B cell (primary cell): ENCODE measurements around the gene PIK3R4. TPM values are rescaled to one million over a fixed set of nuclear protein-coding genes. Genes with fewer than 3 reads are reported as not detected.

ENCODE experiments used
- ATAC-seq: fragments of 200-7000 bp; cut with Tn5 transposase; one replicate; pipeline ENCODE4 v1.10.0; 2021; ENCODE audit warnings: low read depth, mild to moderate bottlenecking, moderate number of reproducible peaks, moderate library complexity
- CTCF ChIA-PET: fragments of 350-600 bp; sonication (Branson Sonifier 250); formaldehyde crosslinking; loops from one replicate; lab custom pipeline; 2021; ENCODE audit warnings: antibody characterized with exemption, inconsistent platforms; lab: Charles Lee
- POLR2A ChIA-PET: fragments of 350-600 bp; sonication (Branson Sonifier 250); formaldehyde crosslinking; loops from one replicate; lab custom pipeline; 2021; ENCODE audit warnings: antibody characterized with exemption; lab: Charles Lee
- DNase-seq: peaks from one replicate; pipeline ENCODE4 v3.0.0; 2013
- H2AFZ ChIP-seq: 2 replicates; pipeline ENCODE4 v1.6.1; 2012; ENCODE audit warnings: mild to moderate bottlenecking, low read depth, low read length; ENCODE audit not compliant: insufficient read depth, poor library complexity, severe bottlenecking
- H3K27ac ChIP-seq, 2 donors: 1 replicate in 1 of 2; 2 replicates in 1 of 2; pipeline ENCODE4 v1.5.1; 2012 to 2013; ENCODE audit warnings: low read length in 2 of 2, mild to moderate bottlenecking in 2 of 2, moderate library complexity in 1 of 2
- H3K27me3 ChIP-seq, 4 experiments: fragments of 200-600 bp in 1 of 4; sonication (generic) in 1 of 4; replicated peaks in 1 of 4; 1 replicate in 2 of 4; 2 replicates in 2 of 4; pipeline versions ENCODE4 v1.6.1 to v1.7.0; 2013 to 2016; ENCODE audit warnings: low read length in 3 of 4, mild to moderate bottlenecking in 2 of 4, mixed read lengths in 1 of 4, moderate library complexity in 1 of 4; ENCODE audit not compliant: insufficient read depth in 4 of 4, control insufficient read depth in 3 of 4; ENCODE audit errors: control extremely low read depth in 1 of 4
- H3K36me3 ChIP-seq, 2 experiments: replicated peaks in 1 of 2; 1 replicate in 1 of 2; 2 replicates in 1 of 2; pipeline versions ENCODE4 v1.6.1 to v1.7.1; 2013; ENCODE audit warnings: low read length in 1 of 2; ENCODE audit not compliant: insufficient read depth in 2 of 2, control insufficient read depth in 1 of 2; ENCODE audit errors: control extremely low read depth in 1 of 2, extremely low read depth in 1 of 2
- H3K4me1 ChIP-seq, 2 donors: fragments of 200-600 bp in 1 of 2; sonication (generic) in 1 of 2; 1 replicate in 1 of 2; 2 replicates in 1 of 2; pipeline versions ENCODE4 v1.5.1 to v1.6.1; 2013 to 2017; ENCODE audit warnings: low read length in 2 of 2; ENCODE audit not compliant: control insufficient read depth in 2 of 2, insufficient read depth in 2 of 2
- H3K4me2 ChIP-seq: replicated peaks from 2 replicates; pipeline ENCODE3; 2012; ENCODE audit warnings: mild to moderate bottlenecking, low read depth, low read length; ENCODE audit not compliant: poor library complexity, severe bottlenecking
- H3K4me3 ChIP-seq, 5 experiments: fragments of 200-600 bp in 1 of 5; sonication (generic) in 1 of 5; 1 replicate in 3 of 5; 2 replicates in 2 of 5; pipeline versions ENCODE4 v1.5.1 to v1.7.0; 2011 to 2016; ENCODE audit warnings: low read length in 4 of 5, mild to moderate bottlenecking in 4 of 5, low read depth in 2 of 5, control low read depth in 1 of 5, moderate library complexity in 1 of 5; ENCODE audit not compliant: insufficient read depth in 1 of 5; ENCODE audit errors: control extremely low read depth in 1 of 5, extremely low read depth in 1 of 5
- H3K79me2 ChIP-seq: fragments of 200-600 bp; sonication (generic); one replicate; pipeline ENCODE4 v1.6.0; 2016; ENCODE audit warnings: low read length; ENCODE audit not compliant: control insufficient read depth, insufficient read depth
- H3K9ac ChIP-seq: fragments of 200-600 bp; sonication (generic); 2 replicates; pipeline ENCODE4 v1.6.1; 2017; ENCODE audit warnings: mild to moderate bottlenecking, low read length, moderate library complexity
- H3K9me3 ChIP-seq, 3 donors: one replicate each; pipeline versions ENCODE4 v1.6.1 to v1.7.1; 2013; ENCODE audit warnings: low read length in 2 of 3; ENCODE audit not compliant: control insufficient read depth in 2 of 3, insufficient read depth in 1 of 3; ENCODE audit errors: control extremely low read depth in 1 of 3
- H4K20me1 ChIP-seq: 2 replicates; pipeline ENCODE4 v1.6.0; 2012; ENCODE audit warnings: mild to moderate bottlenecking, low read length; ENCODE audit not compliant: insufficient read depth, control insufficient read depth, poor library complexity, severe bottlenecking
- H3K27ac Mint-ChIP-seq: one replicate; pipeline ENCODE4 v1.8.0; 2021; ENCODE audit warnings: mixed read lengths
- H3K27me3 Mint-ChIP-seq: one replicate; pipeline ENCODE4 v1.8.0; 2021; ENCODE audit warnings: mixed read lengths
- H3K4me1 Mint-ChIP-seq: one replicate; pipeline ENCODE4 v1.8.0; 2021; ENCODE audit warnings: mixed read lengths
- H3K4me3 Mint-ChIP-seq: one replicate; pipeline ENCODE4 v1.8.0; 2021; ENCODE audit warnings: mixed read lengths
- H3K9me3 Mint-ChIP-seq: one replicate; pipeline ENCODE4 v1.8.0; 2022; ENCODE audit warnings: mixed read lengths; ENCODE audit not compliant: insufficient read depth
- CTCF ChIP-seq: fragments of 200-600 bp; IDR thresholded peaks from one replicate; pipeline ENCODE4 v1.8.0; 2022; ENCODE audit warnings: antibody characterized with exemption, mild to moderate bottlenecking
- EZH2 ChIP-seq: IDR thresholded peaks from 2 replicates; pipeline ENCODE4 v1.6.1; 2012; ENCODE audit warnings: borderline replicate concordance, low read depth, mild to moderate bottlenecking, moderate library complexity, low read length; ENCODE audit not compliant: insufficient read depth, poor library complexity, severe bottlenecking
- WGBS: methylation state at CpG from one replicate; pipeline ENCODE4 v1.1.5; 2013; ENCODE audit warnings: missing lambda C conversion rate; ENCODE audit not compliant: insufficient coverage; 5-methylcytosine and 5-hydroxymethylcytosine counted together
- intact Hi-C: fragments of 100-400 bp; cut with micrococcal nuclease; formaldehyde crosslinking; loops from one replicate; pipeline ENCODE4 v1.10.0; 2022
- polyA plus RNA-seq: library from polyadenylated mRNA; depleted of rRNA; stranded (reverse); fragments of >200 nt; gene quantifications from 2 replicates; pipeline ENCODE4 v1.2.3, GENCODE V29; 2012
- total RNA-seq, 2 donors: library from RNA; stranded (reverse); fragments of 120-200 nt in 1 of 2; gene quantifications; 1 replicate in 1 of 2; 2 replicates in 1 of 2; pipeline versions ENCODE4 v1.2.3 to v1.2.4, GENCODE V29; 2013 to 2022

The PIK3R4 gene
- total and polyA plus RNA-seq, 2 donors (not counting 1 experiment from before 2014, with no cell fraction given) = 23.9 to 27.1 TPM

- no peak overlapping the region for H2AFZ ChIP-seq
- ATAC-seq = no peak
- intact Hi-C loops = no loop called here
- no peaks in the 10 kb centered on the region for H3K27me3 Mint-ChIP-seq
- WGBS = no CpG with 5 or more reads among the region's 2 CpGs
- no peak overlapping the region for H3K4me2 ChIP-seq
- ChIA-PET POLR2A (no interaction called here), CTCF (no interaction called here)
- no peak overlapping the region for H3K4me3 ChIP-seq
- no peaks in the 10 kb centered on the region for H3K36me3 ChIP-seq
- H3K27ac ChIP-seq = no peak overlapping the region
- no peaks in the 10 kb centered on the region for H4K20me1 ChIP-seq
- no peaks in the 10 kb centered on the region for H3K4me1 ChIP-seq
- TF ChIP-seq EZH2 (no peak), CTCF (no peak)
- no peaks in the 10 kb centered on the region for H3K4me1 Mint-ChIP-seq
- H3K4me3 Mint-ChIP-seq = no peak overlapping the region
- peaks cover 0 to 8% (median 0%) of the 10 kb centered on the region in 3 donors for H3K9me3 ChIP-seq
- no peak for DNase-seq
- no peaks in the 10 kb centered on the region for H3K79me2 ChIP-seq
- no peak overlapping the region for H3K27ac Mint-ChIP-seq
- H3K9me3 Mint-ChIP-seq = no peaks in the 10 kb centered on the region
- no peak overlapping the region for H3K9ac ChIP-seq
- no peaks in the 10 kb centered on the region for H3K27me3 ChIP-seq
Observed at GRCh38 chr3:130654921-130655320, 91.7 kb downstream of the PIK3R4 start.

GRCh38 chr3:130654091-130654490 lies 92.5 kb downstream of the PIK3R4 start:
- ChIA-PET CTCF (no interaction called here), POLR2A (no interaction called here)
- H3K4me3 ChIP-seq = no peak overlapping the region
- H4K20me1 ChIP-seq = no peaks in the 10 kb centered on the region
- no peaks in the 10 kb centered on the region for H3K4me1 ChIP-seq
- no peak overlapping the region for H3K4me2 ChIP-seq
- no peaks in the 10 kb centered on the region for H3K36me3 ChIP-seq
- H3K27me3 Mint-ChIP-seq = no peaks in the 10 kb centered on the region
- H2AFZ ChIP-seq = no peak overlapping the region
- no peak overlapping the region for H3K27ac ChIP-seq
- no peak overlapping the region for H3K9ac ChIP-seq
- no peak overlapping the region for H3K27ac Mint-ChIP-seq
- H3K9me3 ChIP-seq = peaks cover 0 to 8% (median 0%) of the 10 kb centered on the region in 3 donors
- WGBS = no CpG with 5 or more reads among the region's 1 CpG
- DNase-seq = no peak
- intact Hi-C loops = no loop called here
- H3K4me1 Mint-ChIP-seq = no peaks in the 10 kb centered on the region
- no peak overlapping the region for H3K4me3 Mint-ChIP-seq
- no peaks in the 10 kb centered on the region for H3K27me3 ChIP-seq
- H3K9me3 Mint-ChIP-seq = no peaks in the 10 kb centered on the region
- TF ChIP-seq CTCF (no peak), EZH2 (no peak)
- no peaks in the 10 kb centered on the region for H3K79me2 ChIP-seq
- no peak for ATAC-seq
